ENCODE data around the gene IMMP2L. TPM values are rescaled to one million over a fixed set of nuclear protein-coding genes. Genes with fewer than 3 reads are reported as not detected.

IMMP2L gene
- total RNA-seq, 6 experiments from 2014 or later, result 14.2 to 25.3 (median 19.7) TPM

GRCh38 chr7:110944966-110945644 is 617.2 kb downstream of the IMMP2L start:
- intact Hi-C loops (cut with DNase I), result no loop called here
- 79% methylated on average over 9 of the region's 9 CpGs for WGBS (ENCODE audit: insufficient coverage, low coverage, low lambda C conversion rate, missing lambda C conversion rate)
- Histone ChIP-seq H3K9me3 (no peaks in the 10 kb centered on the region), H3K27ac (no peak overlapping the region), H3K4me3 (no peak overlapping the region), H3K36me3 (no peaks in the 10 kb centered on the region), H3K4me1 (no peaks in the 10 kb centered on the region), H3K27me3 (no peaks in the 10 kb centered on the region)
- DNase-seq (no peak), ATAC-seq (no peak)
- no peak for TF ChIP-seq POLR2A (IDR thresholded peaks at IDR 0.05)
- TF ChIP-seq CTCF (IDR thresholded peaks at IDR 0.05), result no peak

- 91% methylated on average over 7 of the region's 7 CpGs for WGBS (ENCODE audit: insufficient coverage, low coverage, low lambda C conversion rate, missing lambda C conversion rate)
- intact Hi-C loops (cut with DNase I), result no loop called here
- no peaks in the 10 kb centered on the region for H3K4me1 ChIP-seq
- DNase-seq, result no peak
- H3K27me3 ChIP-seq, result no peaks in the 10 kb centered on the region
- H3K27ac ChIP-seq, result no peak overlapping the region
- ATAC-seq, result no peak
- no peaks in the 10 kb centered on the region for H3K36me3 ChIP-seq
- no peak overlapping the region for H3K4me3 ChIP-seq
- H3K9me3 ChIP-seq, result no peaks in the 10 kb centered on the region
- TF ChIP-seq CTCF (IDR thresholded peaks at IDR 0.05), result no peak
- no peak for TF ChIP-seq POLR2A (IDR thresholded peaks at IDR 0.05)
Measured at GRCh38 chr7:110944448-110944847, 617.8 kb downstream of the IMMP2L start.

GRCh38 chr7:110943701-110944345 is 618.5 kb downstream of the IMMP2L start:
- WGBS (ENCODE audit: insufficient coverage, low coverage, low lambda C conversion rate, missing lambda C conversion rate), result 42% methylated on average over 4 of the region's 4 CpGs
- Histone ChIP-seq H3K9me3 (no peaks in the 10 kb centered on the region), H3K36me3 (no peaks in the 10 kb centered on the region), H3K27me3 (no peaks in the 10 kb centered on the region), H3K4me3 (no peak overlapping the region), H3K4me1 (no peaks in the 10 kb centered on the region), H3K27ac (no peak overlapping the region)
- peak in 1 of 4 donors; percentile 18 for ATAC-seq
- intact Hi-C loops (cut with DNase I), result no loop called here
- DNase-seq, result no peak
- TF ChIP-seq POLR2A (IDR thresholded peaks at IDR 0.05) (no peak), CTCF (IDR thresholded peaks at IDR 0.05) (no peak)

- ATAC-seq (no peak), DNase-seq (no peak)
- intact Hi-C loops (cut with DNase I), result no loop called here
- no peaks in the 10 kb centered on the region for H3K4me1 ChIP-seq
- H3K4me3 ChIP-seq, result no peak overlapping the region
- 78% methylated on average over 3 of the region's 3 CpGs for WGBS (ENCODE audit: insufficient coverage, low coverage, low lambda C conversion rate, missing lambda C conversion rate)
- TF ChIP-seq CTCF (IDR thresholded peaks at IDR 0.05) (no peak), POLR2A (IDR thresholded peaks at IDR 0.05) (no peak)
- H3K27ac ChIP-seq, result no peak overlapping the region
- no peaks in the 10 kb centered on the region for H3K36me3 ChIP-seq
- H3K9me3 ChIP-seq, result no peaks in the 10 kb centered on the region
- no peaks in the 10 kb centered on the region for H3K27me3 ChIP-seq
Measured at GRCh38 chr7:110941385-110941784, 620.9 kb downstream of the IMMP2L start.

Data from right lobe of liver (tissue), 6 donors.